ENCODE measurements around the gene IGHMBP2.

IGHMBP2 gene

DNA sequence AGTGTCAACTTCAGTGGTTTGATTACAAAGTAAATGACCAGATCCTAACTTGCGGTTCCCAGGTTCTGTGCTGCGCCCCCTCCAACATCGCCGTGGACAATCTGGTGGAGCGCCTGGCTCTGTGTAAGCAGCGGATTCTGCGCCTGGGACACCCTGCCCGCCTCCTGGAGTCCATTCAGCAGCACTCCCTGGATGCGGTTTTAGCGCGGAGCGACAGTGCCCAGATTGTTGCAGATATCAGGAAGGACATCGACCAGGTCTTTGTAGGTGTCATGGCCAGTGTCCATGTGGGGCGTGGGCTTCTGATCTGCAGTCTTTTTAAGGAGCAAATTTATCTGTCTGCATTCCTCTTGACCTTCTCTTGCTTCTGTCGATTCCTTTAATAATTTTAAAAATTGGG is 11.1 kb downstream of the IGHMBP2 start:
- ChIA-PET CTCF (no interaction called here), POLR2A (no interaction called here)
- no peak for DNase-seq (ENCODE audit: extremely low spot score)
- TF ChIP-seq ARNT (IDR thresholded peaks at IDR 0.05) (no peak), FOXA1 (IDR thresholded peaks at IDR 0.05) (no peak), CTBP1 (IDR thresholded peaks at IDR 0.05; ENCODE audit: borderline replicate concordance) (no peak)

DNA sequence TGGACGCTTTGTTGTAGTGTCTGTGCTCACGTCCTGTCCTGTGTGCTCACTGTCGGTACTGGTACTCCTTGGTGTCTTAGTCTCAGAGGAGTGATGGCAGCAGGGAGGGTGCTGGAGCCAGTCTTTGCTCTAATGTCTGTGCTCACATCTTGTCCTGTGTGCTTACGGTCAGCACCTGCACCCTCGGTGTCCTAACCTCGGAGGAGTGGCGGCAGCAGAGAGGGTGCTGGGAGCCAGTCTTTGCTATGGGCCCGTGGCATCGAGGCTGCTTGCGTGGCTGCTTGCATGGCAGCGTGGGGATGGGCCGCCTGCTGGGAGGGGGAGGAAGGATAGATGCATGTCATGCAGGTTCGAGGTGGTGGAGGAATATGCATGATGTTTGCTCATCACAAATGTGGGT is 12.7 kb downstream of the IGHMBP2 start:
- CTCF ChIA-PET, result no interaction called here
- DNase-seq (ENCODE audit: extremely low spot score), result no peak
- POLR2A ChIA-PET, result no interaction called here
- TF ChIP-seq HDGF (IDR thresholded peaks at IDR 0.05; ENCODE audit: borderline replicate concordance) (no peak), ZNF384 (IDR thresholded peaks at IDR 0.05) (no peak), ELF4 (IDR thresholded peaks at IDR 0.05) (no peak), FOXA1 (IDR thresholded peaks at IDR 0.05) (no peak), BHLHE40 (IDR thresholded peaks at IDR 0.05; ENCODE audit: borderline replicate concordance) (no peak), TARDBP (IDR thresholded peaks at IDR 0.05) (no peak), FOXM1 (IDR thresholded peaks at IDR 0.05; ENCODE audit: borderline replicate concordance) (no peak), SP1 (IDR thresholded peaks at IDR 0.05) (no peak), PKNOX1 (IDR thresholded peaks at IDR 0.05) (no peak), FOXK2 (IDR thresholded peaks at IDR 0.05) (no peak)

DNA sequence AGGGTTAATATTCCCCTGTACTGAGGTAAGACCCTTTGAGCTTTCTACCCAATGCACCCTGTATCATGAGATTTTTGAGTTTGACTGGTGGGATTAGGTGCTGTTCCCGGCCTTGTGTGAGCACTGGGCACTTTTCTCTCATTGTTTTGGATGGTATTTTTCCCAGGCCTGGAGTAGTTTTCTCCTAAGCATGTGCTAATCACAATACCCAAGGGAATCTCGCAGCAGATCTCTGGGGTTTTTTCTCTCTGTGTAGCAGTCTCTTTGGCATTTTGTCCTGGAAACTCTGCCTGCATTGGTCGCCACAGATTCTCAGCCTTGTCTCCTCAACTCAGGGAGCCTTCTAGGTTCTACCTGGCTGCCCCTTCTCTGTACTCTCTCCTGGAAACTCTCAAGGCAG is 19.9 kb downstream of the IGHMBP2 start:
- DNase-seq (ENCODE audit: extremely low spot score), result no peak
- ChIA-PET POLR2A (no interaction called here), CTCF (no interaction called here)
- TF ChIP-seq NFRKB (IDR thresholded peaks at IDR 0.05) (no peak), ELF4 (IDR thresholded peaks at IDR 0.05) (no peak), PKNOX1 (IDR thresholded peaks at IDR 0.05) (no peak), FOXA1 (IDR thresholded peaks at IDR 0.05) (no peak), BHLHE40 (IDR thresholded peaks at IDR 0.05; ENCODE audit: borderline replicate concordance) (no peak), CTBP1 (IDR thresholded peaks at IDR 0.05; ENCODE audit: borderline replicate concordance) (no peak), TARDBP (IDR thresholded peaks at IDR 0.05) (no peak), FOXM1 (IDR thresholded peaks at IDR 0.05; ENCODE audit: borderline replicate concordance) (no peak), FOXK2 (IDR thresholded peaks at IDR 0.05) (no peak), L3MBTL2 (conservative IDR thresholded peaks at IDR 0.05) (no peak), ZNF384 (IDR thresholded peaks at IDR 0.05) (no peak), SUZ12 (IDR thresholded peaks at IDR 0.05) (no peak), LEF1 (IDR thresholded peaks at IDR 0.05; ENCODE audit: borderline replicate concordance) (no peak), SP1 (IDR thresholded peaks at IDR 0.05) (no peak), HDGF (IDR thresholded peaks at IDR 0.05; ENCODE audit: borderline replicate concordance) (no peak), ARNT (IDR thresholded peaks at IDR 0.05) (no peak)

GRCh38 chr11:68924073-68924925 is 20.6 kb downstream of the IGHMBP2 start:
- no peak for TF ChIP-seq ARNT (IDR thresholded peaks at IDR 0.05)
- TF ChIP-seq L3MBTL2 (conservative IDR thresholded peaks at IDR 0.05), result no peak
- TF ChIP-seq SP1 (IDR thresholded peaks at IDR 0.05), result no peak
- no peak for TF ChIP-seq CTBP1 (IDR thresholded peaks at IDR 0.05; ENCODE audit: borderline replicate concordance)
- TF ChIP-seq HDGF (IDR thresholded peaks at IDR 0.05; ENCODE audit: borderline replicate concordance), result no peak
- no peak for TF ChIP-seq PKNOX1 (IDR thresholded peaks at IDR 0.05)
- no peak for TF ChIP-seq FOXK2 (IDR thresholded peaks at IDR 0.05)
- no peak for TF ChIP-seq TARDBP (IDR thresholded peaks at IDR 0.05)
- no peak for TF ChIP-seq ZNF384 (IDR thresholded peaks at IDR 0.05)
- TF ChIP-seq BHLHE40 (IDR thresholded peaks at IDR 0.05; ENCODE audit: borderline replicate concordance), result no peak
- no peak for TF ChIP-seq FOXM1 (IDR thresholded peaks at IDR 0.05; ENCODE audit: borderline replicate concordance)
- no peak for TF ChIP-seq NFRKB (IDR thresholded peaks at IDR 0.05)
- TF ChIP-seq FOXA1 (IDR thresholded peaks at IDR 0.05), result no peak
- TF ChIP-seq ELF4 (IDR thresholded peaks at IDR 0.05), result no peak
- TF ChIP-seq LEF1 (IDR thresholded peaks at IDR 0.05; ENCODE audit: borderline replicate concordance), result no peak
- TF ChIP-seq SUZ12 (IDR thresholded peaks at IDR 0.05), result no peak
- ChIA-PET CTCF (no interaction called here), POLR2A (no interaction called here)
- DNase-seq (ENCODE audit: extremely low spot score), result no peak

GRCh38 chr11:68925611-68926010 is 21.9 kb downstream of the IGHMBP2 start:
- ChIA-PET CTCF (no interaction called here), POLR2A (no interaction called here)
- no peak for TF ChIP-seq TARDBP (IDR thresholded peaks at IDR 0.05)
- TF ChIP-seq BHLHE40 (IDR thresholded peaks at IDR 0.05; ENCODE audit: borderline replicate concordance), result no peak
- no peak for DNase-seq (ENCODE audit: extremely low spot score)

GRCh38 chr11:68927280-68928135 is 23.8 kb downstream of the IGHMBP2 start:
- no peak for DNase-seq (ENCODE audit: extremely low spot score)

More at GRCh38 chr11:68927280-68928135, 23.8 kb downstream of the IGHMBP2 start:
- ChIA-PET POLR2A (no interaction called here), CTCF (no interaction called here)
- TF ChIP-seq ARNT (IDR thresholded peaks at IDR 0.05) (no peak), LEF1 (IDR thresholded peaks at IDR 0.05; ENCODE audit: borderline replicate concordance) (no peak), NFRKB (IDR thresholded peaks at IDR 0.05) (no peak), SUZ12 (IDR thresholded peaks at IDR 0.05) (no peak), ELF4 (IDR thresholded peaks at IDR 0.05) (no peak), ZNF384 (IDR thresholded peaks at IDR 0.05) (no peak), PKNOX1 (IDR thresholded peaks at IDR 0.05) (no peak), HDGF (IDR thresholded peaks at IDR 0.05; ENCODE audit: borderline replicate concordance) (no peak)
